Thyroid gland (tissue), 4 donors: ENCODE measurements around the gene MDN1. TPM values are rescaled to one million over a fixed set of nuclear protein-coding genes. Genes with fewer than 3 reads are reported as not detected.
"Not testable (repeated sequence)": the region's sequence is repeated elsewhere in the genome, so short reads cannot be mapped to it uniquely, and the experiment has no call there.

Source experiments
- DNase-seq, 2 donors: peaks; one replicate each; pipeline ENCODE4 v3.0.0-alpha.2; 2019
- H3K27ac ChIP-seq, 3 donors: fragments of 200-600 bp; sonication (generic); 1 replicate in 2 of 3; 2 replicates in 1 of 3; pipeline ENCODE4 v1.5.1; 2016 to 2019; ENCODE audit warnings: mild to moderate bottlenecking in 1 of 3, moderate library complexity in 1 of 3
- H3K27me3 ChIP-seq: fragments of 200-600 bp; sonication (generic); one replicate; pipeline ENCODE4 v1.5.1; 2019
- H3K36me3 ChIP-seq, 2 donors: fragments of 200-600 bp; sonication (generic); one replicate each; pipeline ENCODE4 v1.5.1; 2016 to 2019
- H3K4me1 ChIP-seq, 2 donors: fragments of 200-600 bp; sonication (generic); one replicate each; pipeline ENCODE4 v1.5.1; 2017 to 2019
- H3K4me3 ChIP-seq, 3 donors: fragments of 200-600 bp; sonication (generic); replicated peaks in 1 of 3; 1 replicate in 2 of 3; 2 replicates in 1 of 3; pipeline ENCODE4 v1.5.1; 2016; ENCODE audit warnings: mild to moderate bottlenecking in 1 of 3
- H3K9me3 ChIP-seq: fragments of 200-600 bp; sonication (generic); one replicate; pipeline ENCODE4 v1.5.1; 2017
- CTCF ChIP-seq, 6 experiments: fragments of 200-600 bp in 3 of 6; fragments of 450-650 bp in 3 of 6; sonication (generic) in 3 of 6; IDR thresholded peaks; one replicate each; pipeline ENCODE4 v1.5.1; 2016 to 2019; ENCODE audit warnings: antibody characterized with exemption in 6 of 6, mild to moderate bottlenecking in 2 of 6, inconsistent platforms in 1 of 6, moderate library complexity in 1 of 6
- POLR2A ChIP-seq, 2 donors: fragments of 450-650 bp; IDR thresholded peaks; one replicate each; pipeline ENCODE4 v1.6.1; 2017; ENCODE audit warnings: antibody characterized with exemption in 2 of 2, mild to moderate bottlenecking in 2 of 2, moderate library complexity in 1 of 2
- WGBS, 2 donors: methylation state at CpG; one replicate each; pipeline ENCODE4 v1.1.5; 2017; 5-methylcytosine and 5-hydroxymethylcytosine counted together
- intact Hi-C: fragments of 100-400 bp; cut with DNase I; formaldehyde crosslinking; loops from one replicate; pipeline ENCODE4 v1.15.1; 2023
- total RNA-seq, 4 donors: library from RNA; depleted of rRNA; stranded (reverse); fragments of >200 nt; gene quantifications; one replicate each; pipeline ENCODE4 v1.2.3, GENCODE V29; 2016

The MDN1 gene
- total RNA-seq, 4 donors from 2014 or later = 32.0 to 44.7 (median 40.1) TPM

- H3K9me3 ChIP-seq = no peaks in the 10 kb centered on the region
- WGBS, 2 donors = 93 to 96% methylated on average over 4 of the region's 4 CpGs
- TF ChIP-seq POLR2A (IDR thresholded peaks at IDR 0.05) (no peak), CTCF (IDR thresholded peaks at IDR 0.05) (no peak)
- H3K27me3 ChIP-seq = no peaks in the 10 kb centered on the region
- peaks cover 49 to 55% of the 10 kb centered on the region in 2 donors for H3K36me3 ChIP-seq
- DNase-seq = no peak
- H3K27ac ChIP-seq = no peak overlapping the region
- H3K4me3 ChIP-seq = no peak overlapping the region
- intact Hi-C loops = no loop called here
- H3K4me1 ChIP-seq = no peaks in the 10 kb centered on the region
Observed at GRCh38 chr6:89859744-89860143, 40.1 kb upstream of the MDN1 start.

- TF ChIP-seq POLR2A (IDR thresholded peaks at IDR 0.05) = no peak
- no peak for TF ChIP-seq CTCF (IDR thresholded peaks at IDR 0.05)
- 95 to 97% methylated on average over 1 of the region's 1 CpG for WGBS, 2 donors
- intact Hi-C loops = no loop called here
- Histone ChIP-seq H3K9me3 (no peaks in the 10 kb centered on the region), H3K27ac (no peak overlapping the region), H3K4me3 (no peak overlapping the region), H3K27me3 (no peaks in the 10 kb centered on the region), H3K36me3 (peaks cover 52 to 64% of the 10 kb centered on the region in 2 donors), H3K4me1 (no peaks in the 10 kb centered on the region)
- no peak for DNase-seq
Observed at GRCh38 chr6:89858041-89858440, 38.4 kb upstream of the MDN1 start.

- H3K36me3 ChIP-seq = peaks cover 34 to 47% of the 10 kb centered on the region in 2 donors
- no peak for DNase-seq
- no peaks in the 10 kb centered on the region for H3K4me1 ChIP-seq
- intact Hi-C loops = no loop called here
- no peaks in the 10 kb centered on the region for H3K9me3 ChIP-seq
- H3K27ac ChIP-seq = no peak overlapping the region
- 93 to 100% methylated on average over 1 of the region's 1 CpG for WGBS, 2 donors
- TF ChIP-seq POLR2A (IDR thresholded peaks at IDR 0.05) (no peak), CTCF (IDR thresholded peaks at IDR 0.05) (no peak)
- no peak overlapping the region for H3K4me3 ChIP-seq
- H3K27me3 ChIP-seq = no peaks in the 10 kb centered on the region
Observed at GRCh38 chr6:89853068-89853467, 33.5 kb upstream of the MDN1 start.

- H3K36me3 ChIP-seq, H3K27ac ChIP-seq, H3K27me3 ChIP-seq, H3K4me1 ChIP-seq, intact Hi-C loops, H3K4me3 ChIP-seq, DNase-seq, H3K9me3 ChIP-seq: not testable (repeated sequence)
- 94 to 99% methylated on average over 5 of the region's 5 CpGs for WGBS, 2 donors
Observed at GRCh38 chr6:89847513-89847912, 27.9 kb upstream of the MDN1 start.

GRCh38 chr6:89843070-89843469, 23.5 kb upstream of the MDN1 start:
- intact Hi-C loops = no loop called here
- DNase-seq = no peak
- Histone ChIP-seq H3K27me3 (no peaks in the 10 kb centered on the region), H3K4me1 (peaks cover 0 to 7% of the 10 kb centered on the region in 2 donors), H3K36me3 (no peaks in the 10 kb centered on the region), H3K4me3 (no peak overlapping the region), H3K27ac (no peak overlapping the region), H3K9me3 (no peaks in the 10 kb centered on the region)
- WGBS, 2 donors = 34 to 46% methylated on average over 3 of the region's 3 CpGs
- TF ChIP-seq POLR2A (IDR thresholded peaks at IDR 0.05) = no peak
- no peak for TF ChIP-seq CTCF (IDR thresholded peaks at IDR 0.05)

- Histone ChIP-seq H3K4me1 (peaks cover 0 to 7% of the 10 kb centered on the region in 2 donors), H3K27me3 (no peaks in the 10 kb centered on the region), H3K27ac (no peak overlapping the region), H3K36me3 (no peaks in the 10 kb centered on the region), H3K9me3 (no peaks in the 10 kb centered on the region), H3K4me3 (no peak overlapping the region)
- no peak for DNase-seq
- 93 to 95% methylated on average over 2 of the region's 2 CpGs for WGBS, 2 donors
- TF ChIP-seq POLR2A (IDR thresholded peaks at IDR 0.05) (no peak), CTCF (IDR thresholded peaks at IDR 0.05) (no peak)
- intact Hi-C loops = no loop called here
Observed at GRCh38 chr6:89842228-89842627, 22.6 kb upstream of the MDN1 start.
